ENCODE data around the gene TMPRSS6. TPM values are rescaled to one million over a fixed set of nuclear protein-coding genes. Genes with fewer than 3 reads are reported as not detected.

The TMPRSS6 gene
- total RNA-seq, 4 donors from 2014 or later = under 0.01 to 0.09 TPM; not detected in 2

DNA sequence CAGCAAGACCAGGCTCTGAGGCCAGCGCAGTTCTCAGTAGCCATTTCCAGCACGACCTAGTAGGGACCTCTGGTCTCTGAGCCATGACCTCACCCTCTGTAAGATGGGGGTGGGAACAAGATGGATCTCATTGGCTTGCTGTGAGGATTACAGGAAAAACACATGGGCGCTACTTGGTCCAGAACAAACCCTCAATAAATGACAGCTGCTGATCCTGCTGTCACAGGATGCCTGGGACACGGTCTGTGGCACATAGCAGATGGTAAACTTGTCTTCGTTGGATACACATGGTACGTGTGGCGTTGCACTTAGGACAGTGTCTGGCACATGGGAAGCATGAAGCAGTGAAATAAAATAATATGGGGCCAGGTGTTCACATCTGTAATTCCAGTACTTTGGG is 62.5 kb downstream of the TMPRSS6 start:
- Histone ChIP-seq H3K4me3 (no peak overlapping the region), H3K27ac (no peak overlapping the region), H3K9me3 (no peaks in the 10 kb centered on the region), H3K36me3 (no peaks in the 10 kb centered on the region), H3K27me3 (peaks cover 0 to 4% (median 0%) of the 10 kb centered on the region in 4 donors), H3K4me1 (peaks cover 3 to 26% (median 10%) of the 10 kb centered on the region in 3 donors)
- 80 to 88% methylated on average over 3 to 7 of the region's 7 CpGs for WGBS, 2 donors
- TF ChIP-seq POLR2A (IDR thresholded peaks at IDR 0.05) = no peak
- TF ChIP-seq, protein P1, sequence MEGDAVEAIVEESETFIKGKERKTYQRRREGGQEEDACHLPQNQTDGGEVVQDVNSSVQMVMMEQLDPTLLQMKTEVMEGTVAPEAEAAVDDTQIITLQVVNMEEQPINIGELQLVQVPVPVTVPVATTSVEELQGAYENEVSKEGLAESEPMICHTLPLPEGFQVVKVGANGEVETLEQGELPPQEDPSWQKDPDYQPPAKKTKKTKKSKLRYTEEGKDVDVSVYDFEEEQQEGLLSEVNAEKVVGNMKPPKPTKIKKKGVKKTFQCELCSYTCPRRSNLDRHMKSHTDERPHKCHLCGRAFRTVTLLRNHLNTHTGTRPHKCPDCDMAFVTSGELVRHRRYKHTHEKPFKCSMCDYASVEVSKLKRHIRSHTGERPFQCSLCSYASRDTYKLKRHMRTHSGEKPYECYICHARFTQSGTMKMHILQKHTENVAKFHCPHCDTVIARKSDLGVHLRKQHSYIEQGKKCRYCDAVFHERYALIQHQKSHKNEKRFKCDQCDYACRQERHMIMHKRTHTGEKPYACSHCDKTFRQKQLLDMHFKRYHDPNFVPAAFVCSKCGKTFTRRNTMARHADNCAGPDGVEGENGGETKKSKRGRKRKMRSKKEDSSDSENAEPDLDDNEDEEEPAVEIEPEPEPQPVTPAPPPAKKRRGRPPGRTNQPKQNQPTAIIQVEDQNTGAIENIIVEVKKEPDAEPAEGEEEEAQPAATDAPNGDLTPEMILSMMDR (IDR thresholded peaks at IDR 0.05) = no peak
- intact Hi-C loops (cut with DNase I) = loop anchor here (10.0 kb wide), 1 partner anchor 62 kb away; no protein-coding TSS in a partner anchor
- DNase-seq = no peak

DNA sequence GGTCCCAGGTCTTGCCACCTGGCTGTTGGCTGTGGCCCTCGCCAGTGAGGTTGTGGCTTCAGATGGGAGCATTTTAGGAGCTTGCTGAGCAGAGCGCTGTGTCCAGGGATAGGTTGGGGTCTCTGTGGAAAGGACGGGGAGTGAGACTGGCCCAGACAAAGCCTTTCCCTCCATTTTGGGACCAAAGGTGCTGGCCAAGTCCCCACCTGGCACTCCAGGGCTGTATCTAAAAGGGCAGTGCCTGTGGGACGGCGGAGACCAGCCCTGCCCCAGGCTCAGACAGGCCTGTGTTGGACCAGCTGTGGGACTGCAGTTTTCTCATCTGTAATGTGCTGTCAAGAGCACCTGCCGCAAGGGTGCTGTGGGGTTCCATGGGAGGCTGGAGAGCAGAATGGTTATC is 62.9 kb downstream of the TMPRSS6 start:
- peaks cover 0 to 4% (median 0%) of the 10 kb centered on the region in 4 donors for H3K27me3 ChIP-seq
- H3K4me1 ChIP-seq = peaks cover 0 to 22% (median 8%) of the 10 kb centered on the region in 3 donors
- H3K36me3 ChIP-seq = no peaks in the 10 kb centered on the region
- intact Hi-C loops (cut with DNase I) = loop anchor here (10.0 kb wide), 1 partner anchor 62 kb away; no protein-coding TSS in a partner anchor
- DNase-seq = no peak
- no peak overlapping the region for H3K27ac ChIP-seq
- no peak for TF ChIP-seq POLR2A (IDR thresholded peaks at IDR 0.05)
- WGBS, 2 donors = 80 to 100% methylated on average over 1 to 2 of the region's 6 CpGs
- no peaks in the 10 kb centered on the region for H3K9me3 ChIP-seq
- H3K4me3 ChIP-seq = no peak overlapping the region

DNA sequence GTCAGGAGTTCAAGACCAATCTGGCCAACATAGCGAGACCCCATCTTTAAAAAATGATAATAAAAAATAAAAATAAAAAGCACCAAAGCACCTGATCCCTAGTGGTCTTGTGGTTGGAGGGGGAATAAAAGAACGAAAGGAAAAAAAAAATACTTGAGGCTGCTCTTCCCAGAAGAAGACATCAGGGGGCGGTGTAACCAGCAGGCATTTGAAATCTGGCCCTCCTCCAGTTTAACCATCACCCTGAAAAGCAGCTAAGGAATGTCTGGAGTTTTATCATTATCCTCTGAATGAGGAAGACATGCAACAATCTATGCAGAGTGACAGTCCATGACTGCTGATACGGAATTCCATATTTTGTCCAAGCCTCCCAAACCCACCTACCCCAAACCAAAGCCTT is 63.6 kb downstream of the TMPRSS6 start:
- Histone ChIP-seq H3K9me3 (no peaks in the 10 kb centered on the region), H3K36me3 (no peaks in the 10 kb centered on the region), H3K4me1 (peaks cover 0 to 20% (median 11%) of the 10 kb centered on the region in 3 donors), H3K27me3 (peaks cover 0 to 4% (median 0%) of the 10 kb centered on the region in 4 donors), H3K4me3 (no peak overlapping the region), H3K27ac (no peak overlapping the region)
- DNase-seq = no peak
- WGBS, 2 donors = 46 to 50% methylated on average over 4 of the region's 4 CpGs
- intact Hi-C loops (cut with DNase I) = loop anchor here (10.0 kb wide), 1 partner anchor 61 kb away; no protein-coding TSS in a partner anchor
- TF ChIP-seq, protein P1 (IDR thresholded peaks at IDR 0.05) = peak in 4 of 6 experiments; percentile 14 to 46 (median 28)
- TF ChIP-seq POLR2A (IDR thresholded peaks at IDR 0.05) = no peak

DNA sequence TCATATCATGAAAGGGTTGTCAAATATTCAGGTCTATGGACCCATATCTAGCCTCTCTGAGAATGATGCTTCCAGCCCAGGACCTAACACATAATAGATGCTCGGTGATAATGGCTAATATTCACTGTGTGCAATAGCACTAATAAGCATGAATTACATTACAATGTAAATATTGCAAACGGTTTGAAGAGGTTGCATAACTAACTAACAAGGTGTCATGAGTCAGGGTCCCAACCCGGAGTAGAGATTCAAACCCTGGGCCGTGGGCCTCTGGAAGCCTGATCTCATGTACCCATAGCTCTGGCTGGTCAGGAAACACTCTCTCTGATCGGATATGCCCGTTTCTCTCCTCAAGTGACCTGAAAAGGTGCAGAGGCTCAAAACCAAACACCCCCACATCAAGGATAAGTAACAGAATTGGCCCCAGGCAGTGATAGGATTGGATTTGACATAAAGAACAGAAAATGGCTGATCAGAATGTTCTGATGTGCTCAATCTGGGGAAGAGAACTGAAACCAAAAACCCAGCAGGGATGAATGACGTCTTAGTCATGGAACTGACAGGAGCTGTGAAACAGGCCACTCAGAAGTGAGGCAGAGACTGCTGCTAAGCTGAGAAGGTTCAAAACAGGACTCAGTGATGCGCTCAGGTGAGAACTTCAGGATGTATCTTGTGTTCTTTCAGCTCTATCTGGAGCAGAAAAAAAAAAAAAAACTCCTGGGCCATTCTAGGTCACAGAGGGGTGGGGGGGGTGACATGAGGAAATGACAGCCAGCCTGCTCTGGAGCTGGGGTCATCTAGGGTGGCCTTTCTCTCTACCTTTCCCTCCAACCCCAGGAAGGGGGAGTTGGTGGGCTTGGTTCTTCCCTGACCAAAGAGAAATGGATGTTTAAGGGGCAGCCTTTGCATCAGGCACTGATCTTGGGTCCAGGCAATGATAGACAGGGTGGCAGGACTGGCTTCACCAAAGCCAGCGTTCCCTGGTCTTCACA is 64.6 kb downstream of the TMPRSS6 start:
- no peak overlapping the region for H3K27ac ChIP-seq
- H3K36me3 ChIP-seq = no peaks in the 10 kb centered on the region
- no peak for DNase-seq
- H3K27me3 ChIP-seq = peaks cover 0 to 4% (median 0%) of the 10 kb centered on the region in 4 donors
- TF ChIP-seq, protein P1 (IDR thresholded peaks at IDR 0.05) = no peak
- TF ChIP-seq POLR2A (IDR thresholded peaks at IDR 0.05) = no peak
- intact Hi-C loops (cut with DNase I) = loop anchor here (10.0 kb wide), 1 partner anchor 60 kb away; no protein-coding TSS in a partner anchor
- peaks cover 0 to 21% (median 11%) of the 10 kb centered on the region in 3 donors for H3K4me1 ChIP-seq
- H3K9me3 ChIP-seq = no peaks in the 10 kb centered on the region
- WGBS, 2 donors = 54 to 57% methylated on average over 6 to 9 of the region's 9 CpGs
- H3K4me3 ChIP-seq = no peak overlapping the region

DNA sequence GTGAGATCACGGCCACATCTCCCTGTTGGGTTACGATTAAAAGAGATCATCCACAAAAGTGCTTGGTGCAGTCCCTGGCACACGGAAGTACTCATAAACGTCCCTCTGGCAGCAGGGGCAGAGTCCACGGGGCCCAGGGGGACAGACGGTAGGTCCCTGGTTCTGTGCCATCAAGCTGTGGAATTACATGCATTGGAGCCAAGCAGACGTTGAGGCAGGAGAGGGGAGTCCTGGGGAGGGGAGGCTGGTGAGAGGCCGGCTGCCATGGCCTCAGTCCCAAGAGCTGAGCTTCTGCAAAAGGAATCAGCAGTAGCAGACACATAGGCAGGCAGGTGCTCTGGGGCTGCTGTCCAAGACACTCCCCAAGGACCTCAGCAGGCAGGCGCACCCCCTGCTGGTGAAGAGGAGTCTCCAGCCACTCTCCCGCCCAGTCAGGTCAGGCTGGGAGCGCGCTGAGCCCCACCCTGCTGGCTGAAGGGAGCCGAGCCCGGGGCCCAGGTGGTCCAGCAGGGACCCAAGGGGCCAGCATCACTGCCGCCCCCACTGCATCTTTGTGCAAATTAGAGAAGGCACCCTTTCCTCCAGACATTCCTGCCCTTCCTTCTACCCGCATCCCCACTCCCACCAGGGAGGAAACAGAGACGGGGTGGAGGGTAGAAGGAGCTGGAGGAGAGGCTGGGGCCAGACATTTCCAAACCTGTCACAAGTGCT is 65.5 kb downstream of the TMPRSS6 start:
- peaks cover 0 to 21% (median 11%) of the 10 kb centered on the region in 3 donors for H3K4me1 ChIP-seq
- TF ChIP-seq, protein P1 (IDR thresholded peaks at IDR 0.05) = peak; percentile 54 to 87 (median 74)
- TF ChIP-seq POLR2A (IDR thresholded peaks at IDR 0.05) = no peak
- no peaks in the 10 kb centered on the region for H3K36me3 ChIP-seq
- 31 to 72% methylated on average over 4 to 8 of the region's 17 CpGs for WGBS, 2 donors
- peaks cover 0 to 4% (median 0%) of the 10 kb centered on the region in 4 donors for H3K27me3 ChIP-seq
- intact Hi-C loops (cut with DNase I) = loop anchor here (10.0 kb wide), 1 partner anchor 59 kb away; no protein-coding TSS in a partner anchor
- DNase-seq = no peak
- H3K27ac ChIP-seq = no peak overlapping the region
- H3K9me3 ChIP-seq = no peaks in the 10 kb centered on the region
- no peak overlapping the region for H3K4me3 ChIP-seq

All from esophagus squamous epithelium (tissue), 5 donors.